ENCODE measurements around the gene ERBB4. TPM values are rescaled to one million over a fixed set of nuclear protein-coding genes. Genes with fewer than 3 reads are reported as not detected.

ERBB4 gene
- total and polyA plus RNA-seq, 10 of the 15 experiments (the other 5 are each of a cell fraction or from before 2014, with no cell fraction given), result under 0.01 to 0.23 (median 0.01) TPM; not detected in 4

GRCh38 chr2:212033888-212034287, 504.7 kb downstream of the ERBB4 start:
- RAD21 ChIA-PET (ENCODE audit: unreplicated experiment), result no interaction called here
- CTCF ChIA-PET, result interaction anchor here (1.1 to 1.9 kb wide), 2 partner anchors 29 kb away, joined by 4 to 8 read pairs; no protein-coding TSS in a partner anchor
- Histone ChIP-seq H3K9ac (ENCODE audit: control insufficient read depth, insufficient read depth, low read length) (no peak overlapping the region), H3K79me2 (ENCODE audit: control insufficient read depth, insufficient read depth, low read length) (no peaks in the 10 kb centered on the region), H3K4me1 (ENCODE audit: control insufficient read depth, insufficient read depth, low read length) (no peaks in the 10 kb centered on the region), H3K4me3 (no peak overlapping the region), H3K27me3 (replicated peaks in 1 of 2; ENCODE audit: control insufficient read depth in 2 of 2, insufficient read depth in 2 of 2, low read length in 1 of 2) (no peaks in the 10 kb centered on the region), H3K36me3 (ENCODE audit: control insufficient read depth in 2 of 2, insufficient read depth in 2 of 2, low read length in 1 of 2) (no peaks in the 10 kb centered on the region), H3K4me2 (ENCODE audit: control insufficient read depth, insufficient read depth) (no peak overlapping the region), H2AFZ (ENCODE audit: control insufficient read depth, low read depth, low read length) (no peak overlapping the region), H4K20me1 (ENCODE audit: control insufficient read depth, insufficient read depth) (no peaks in the 10 kb centered on the region), H3K27ac (ENCODE audit: control insufficient read depth, insufficient read depth) (no peak overlapping the region), H3K9me3 (replicated peaks; ENCODE audit: control insufficient read depth, insufficient read depth, low read length) (no peaks in the 10 kb centered on the region)
- SMC1A ChIA-PET (ENCODE audit: uncharacterized antibody, unreplicated experiment), result interaction anchor here (0.7 to 1.8 kb wide), 4 partner anchors 9 to 206 kb away, joined by 3 to 6 read pairs (median 3); no protein-coding TSS in a partner anchor
- POLR2A ChIA-PET, result no interaction called here
- BruUV-seq (replicated peaks), result no TSS peak
- in situ Hi-C loops (cut with MboI) (no loop called here), intact Hi-C loops (cut with micrococcal nuclease; ENCODE audit: unreplicated experiment) (no loop called here)
- DNase-seq (ENCODE audit: low read depth, low spot score), result no peak
- no peak for TF ChIP-seq NBN (IDR thresholded peaks at IDR 0.05)
- no peak for TF ChIP-seq SREBF1 (IDR thresholded peaks at IDR 0.05; ENCODE audit: low read length)
- TF ChIP-seq RAD51 (IDR thresholded peaks at IDR 0.05), result no peak
- TF ChIP-seq BCL11A (IDR thresholded peaks at IDR 0.05; ENCODE audit: low read depth, low read length), result no peak
- TF ChIP-seq CEBPZ (IDR thresholded peaks at IDR 0.05; ENCODE audit: low read depth, low read length), result no peak
- TF ChIP-seq, protein P1, sequence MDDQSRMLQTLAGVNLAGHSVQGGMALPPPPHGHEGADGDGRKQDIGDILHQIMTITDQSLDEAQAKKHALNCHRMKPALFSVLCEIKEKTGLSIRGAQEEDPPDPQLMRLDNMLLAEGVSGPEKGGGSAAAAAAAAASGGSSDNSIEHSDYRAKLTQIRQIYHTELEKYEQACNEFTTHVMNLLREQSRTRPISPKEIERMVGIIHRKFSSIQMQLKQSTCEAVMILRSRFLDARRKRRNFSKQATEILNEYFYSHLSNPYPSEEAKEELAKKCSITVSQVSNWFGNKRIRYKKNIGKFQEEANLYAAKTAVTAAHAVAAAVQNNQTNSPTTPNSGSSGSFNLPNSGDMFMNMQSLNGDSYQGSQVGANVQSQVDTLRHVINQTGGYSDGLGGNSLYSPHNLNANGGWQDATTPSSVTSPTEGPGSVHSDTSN (IDR thresholded peaks at IDR 0.05; ENCODE audit: insufficient replicate concordance, low read depth, low read length), result no peak
- TF ChIP-seq EGR1 (IDR thresholded peaks at IDR 0.05; ENCODE audit: borderline replicate concordance in 1 of 2, low read depth in 2 of 2, low read length in 2 of 2), result no peak
- no peak for FAIRE-seq
- ATAC-seq, result no peak
